Caco-2 (cell line): ENCODE data around the gene AGL. TPM values are rescaled to one million over a fixed set of nuclear protein-coding genes. Genes with fewer than 3 reads are reported as not detected.
"Not testable (repeated sequence)": the region's sequence is repeated elsewhere in the genome, so short reads cannot be mapped to it uniquely, and the experiment has no call there.

ENCODE experiments used
- BruUV-seq: library from RNA; stranded (reverse); fragments of 400-500 nt; replicated peaks from 2 replicates; lab custom pipeline; 2021; lab: Mats Ljungman, UMichigan
- CTCF ChIA-PET: fragments of 300-600 bp; sonication (Branson Sonifier 250); formaldehyde crosslinking; loops from one replicate; lab custom pipeline; 2022; ENCODE audit warnings: antibody characterized with exemption; lab: Charles Lee
- POLR2A ChIA-PET: fragments of 300-600 bp; sonication (Branson Sonifier 250); formaldehyde crosslinking; loops from one replicate; lab custom pipeline; 2022; ENCODE audit warnings: antibody characterized with exemption; lab: Charles Lee
- DNase-seq, 2 experiments: peaks; one replicate each; pipeline versions ENCODE4 v3.0.0 to v3.0.0-alpha.2; 2020 to 2022
- H3K27me3 ChIP-seq: replicated peaks from 2 replicates; pipeline ENCODE4 v1.6.0; 2011; ENCODE audit warnings: low read length; ENCODE audit not compliant: control insufficient read depth, insufficient read depth
- H3K36me3 ChIP-seq: 2 replicates; pipeline ENCODE4 v1.5.1; 2011; ENCODE audit warnings: low read length; ENCODE audit not compliant: control insufficient read depth, insufficient read depth
- H3K4me1 ChIP-seq: fragments of 250-450 bp; sonication (Bioruptor Pico); 2 replicates; pipeline ENCODE4 v1.5.1; 2020; ENCODE audit warnings: mild to moderate bottlenecking
- H3K4me3 ChIP-seq: 2 replicates; pipeline ENCODE4 v1.5.1; 2011; ENCODE audit warnings: low read depth, mild to moderate bottlenecking, control low read depth, low read length
- H3K9me3 ChIP-seq: fragments of 250-450 bp; sonication (Bioruptor Pico); 2 replicates; pipeline ENCODE4 v1.5.1; 2020; ENCODE audit warnings: mild to moderate bottlenecking, moderate library complexity
- H3K27ac Mint-ChIP-seq: one replicate; pipeline ENCODE4 v1.8.0; 2022; ENCODE audit warnings: mixed read lengths; ENCODE audit not compliant: unreplicated experiment
- H3K27me3 Mint-ChIP-seq: one replicate; pipeline ENCODE4 v1.8.0; 2022; ENCODE audit warnings: mixed read lengths; ENCODE audit not compliant: insufficient read depth, unreplicated experiment
- H3K36me3 Mint-ChIP-seq: one replicate; pipeline ENCODE4 v1.8.0; 2022; ENCODE audit warnings: mild to moderate bottlenecking, mixed read lengths; ENCODE audit not compliant: insufficient read depth, unreplicated experiment
- H3K4me1 Mint-ChIP-seq: one replicate; pipeline ENCODE4 v1.8.0; 2022; ENCODE audit warnings: low read depth, mixed read lengths; ENCODE audit not compliant: unreplicated experiment
- H3K4me3 Mint-ChIP-seq: one replicate; pipeline ENCODE4 v1.8.0; 2022; ENCODE audit warnings: mild to moderate bottlenecking, moderate library complexity, mixed read lengths; ENCODE audit not compliant: unreplicated experiment
- H3K9me3 Mint-ChIP-seq: one replicate; pipeline ENCODE4 v1.8.0; 2022; ENCODE audit warnings: mixed read lengths; ENCODE audit not compliant: unreplicated experiment
- CTCF ChIP-seq, 2 experiments: fragments of 200-600 bp in 1 of 2; IDR thresholded peaks; 1 replicate in 1 of 2; 2 replicates in 1 of 2; pipeline versions ENCODE4 v1.5.1 to v1.8.0; 2011 to 2022; ENCODE audit warnings: antibody characterized with exemption in 1 of 2, control low read depth in 1 of 2, inconsistent platforms in 1 of 2, low read depth in 1 of 2, low read length in 1 of 2, mild to moderate bottlenecking in 1 of 2, moderate library complexity in 1 of 2; ENCODE audit not compliant: insufficient read depth in 1 of 2, severe bottlenecking in 1 of 2, unreplicated experiment in 1 of 2
- intact Hi-C: fragments of 100-400 bp; cut with micrococcal nuclease; formaldehyde crosslinking; loops from one replicate; pipeline ENCODE4 v1.10.0; 2022; ENCODE audit not compliant: unreplicated experiment
- total RNA-seq: library from RNA; stranded (reverse); gene quantifications from 2 replicates; pipeline ENCODE4 v1.2.3, GENCODE V29; 2022

Gene AGL
- total RNA-seq, 1 experiment from 2014 or later, result 23.6 TPM

- CTCF ChIA-PET, result no interaction called here
- H3K36me3 Mint-ChIP-seq, result peaks cover 30% of the 10 kb centered on the region
Measured at GRCh38 chr1:99855914-99856450, 5.8 kb downstream of the AGL start.

GRCh38 chr1:99857041-99857440, 6.9 kb downstream of the AGL start:
- H3K36me3 Mint-ChIP-seq, result peaks cover 26% of the 10 kb centered on the region
- H3K27me3 Mint-ChIP-seq, H3K9me3 Mint-ChIP-seq, DNase-seq, H3K9me3 ChIP-seq, H3K36me3 ChIP-seq, H3K27ac Mint-ChIP-seq, H3K4me3 Mint-ChIP-seq, H3K4me3 ChIP-seq, POLR2A ChIA-PET, CTCF ChIA-PET, H3K27me3 ChIP-seq, BruUV-seq, intact Hi-C loops, H3K4me1 Mint-ChIP-seq, H3K4me1 ChIP-seq: not testable (repeated sequence)

More at GRCh38 chr1:99855914-99856450, 5.8 kb downstream of the AGL start:
- Mint-ChIP-seq H3K4me3 (no peak overlapping the region), H3K27ac (no peak overlapping the region), H3K4me1 (peaks cover 12% of the 10 kb centered on the region), H3K27me3 (no peaks in the 10 kb centered on the region), H3K9me3 (no peaks in the 10 kb centered on the region)
- BruUV-seq, result no TSS peak
- Histone ChIP-seq H3K27me3 (no peaks in the 10 kb centered on the region), H3K4me3 (no peak overlapping the region), H3K9me3 (no peaks in the 10 kb centered on the region), H3K4me1 (0 out of 2 replicates have a peak, but pooled peaks cover 4% of the 10 kb centered on the region), H3K36me3 (no peaks in the 10 kb centered on the region)
- DNase-seq, result no peak
- POLR2A ChIA-PET, result no interaction called here
- intact Hi-C loops, result no loop called here
- TF ChIP-seq CTCF (IDR thresholded peaks at IDR 0.05; ENCODE audit: insufficient read depth in 1 of 2, low read depth in 1 of 2, low read length in 1 of 2, severe bottlenecking in 1 of 2, unreplicated experiment in 1 of 2), result no peak

GRCh38 chr1:99858286-99858685, 8.1 kb downstream of the AGL start:
- Histone ChIP-seq H3K27me3 (no peaks in the 10 kb centered on the region), H3K9me3 (no peaks in the 10 kb centered on the region), H3K36me3 (no peaks in the 10 kb centered on the region), H3K4me1 (no peaks in the 10 kb centered on the region), H3K4me3 (no peak overlapping the region)
- no peak for DNase-seq
- no peak overlapping the region for H3K4me3 Mint-ChIP-seq
- POLR2A ChIA-PET, result no interaction called here
- no peaks in the 10 kb centered on the region for H3K4me1 Mint-ChIP-seq
- TF ChIP-seq CTCF (IDR thresholded peaks at IDR 0.05; ENCODE audit: insufficient read depth in 1 of 2, low read depth in 1 of 2, low read length in 1 of 2, severe bottlenecking in 1 of 2, unreplicated experiment in 1 of 2), result no peak
- H3K27ac Mint-ChIP-seq, result no peak overlapping the region
- H3K27me3 Mint-ChIP-seq, result no peaks in the 10 kb centered on the region
- intact Hi-C loops, result no loop called here
- no TSS peak for BruUV-seq
- peaks cover 25% of the 10 kb centered on the region for H3K36me3 Mint-ChIP-seq
- H3K9me3 Mint-ChIP-seq, result no peaks in the 10 kb centered on the region
- CTCF ChIA-PET, result no interaction called here
